Stomach (tissue), 9 donors: ENCODE data around the gene DNAH17. TPM values are rescaled to one million over a fixed set of nuclear protein-coding genes. Genes with fewer than 3 reads are reported as not detected.

ENCODE experiments used
- DNase-seq, 2 donors: peaks; one replicate each; pipeline versions ENCODE4 v3.0.0 to v3.0.0-alpha.2; 2013 to 2019
- H3K27ac ChIP-seq, 5 donors: fragments of 200-600 bp in 4 of 5; sonication (generic) in 4 of 5; one replicate each; pipeline ENCODE4 v1.5.1; 2013 to 2019; ENCODE audit warnings: mild to moderate bottlenecking in 1 of 5, moderate library complexity in 1 of 5
- H3K27me3 ChIP-seq, 3 donors: fragments of 200-600 bp; sonication (generic); one replicate each; pipeline ENCODE4 v1.5.1; 2017 to 2019; ENCODE audit warnings: mixed run types in 1 of 3
- H3K36me3 ChIP-seq, 4 donors: fragments of 200-600 bp; sonication (generic); 1 replicate in 3 of 4; 2 replicates in 1 of 4; pipeline ENCODE4 v1.5.1; 2016 to 2019
- H3K4me1 ChIP-seq, 4 donors: fragments of 200-600 bp; sonication (generic); one replicate each; pipeline ENCODE4 v1.5.1; 2016 to 2019
- H3K4me3 ChIP-seq, 4 donors: fragments of 200-600 bp; sonication (generic) in 3 of 4; one replicate each; pipeline ENCODE4 v1.5.1; 2016 to 2019; ENCODE audit warnings: mild to moderate bottlenecking in 1 of 4
- H3K9me3 ChIP-seq, 4 donors: fragments of 200-600 bp; sonication (generic); one replicate each; pipeline ENCODE4 v1.5.1; 2016 to 2019
- EP300 ChIP-seq: sonication (generic); formaldehyde crosslinking; IDR thresholded peaks from one replicate; pipeline ENCODE4 v1.6.1; 2017; ENCODE audit warnings: antibody characterized with exemption
- POLR2A ChIP-seq, 4 donors: fragments of 450-650 bp; IDR thresholded peaks; one replicate each; pipeline ENCODE4 v1.6.1; 2016; ENCODE audit warnings: antibody characterized with exemption in 4 of 4, control low read depth in 2 of 4, mild to moderate bottlenecking in 1 of 4, moderate library complexity in 1 of 4
- POLR2AphosphoS5 ChIP-seq, 3 donors: sonication (generic); formaldehyde crosslinking; IDR thresholded peaks; one replicate each; pipeline ENCODE4 v1.6.1; 2016; ENCODE audit warnings: antibody characterized with exemption in 3 of 3
- WGBS, 5 donors: extraction: QIAGEN DNeasy Blood & Tissue Kit in 3 of 5; methylation state at CpG; one replicate each; pipeline versions ENCODE4 v1.1.5 to v1.1.7; 2013 to 2018; 5-methylcytosine and 5-hydroxymethylcytosine counted together
- intact Hi-C: fragments of 100-400 bp; cut with DNase I; formaldehyde crosslinking; loops from one replicate; pipeline ENCODE4 v1.15.1; 2023; ENCODE audit warnings: low total_unique reads
- polyA plus RNA-seq, 3 donors: library from polyadenylated mRNA; stranded (reverse); fragments of 200-250 nt; gene quantifications; one replicate each; pipeline ENCODE4 v1.2.3, GENCODE V29; 2013
- total RNA-seq, 5 donors: library from RNA; depleted of rRNA; stranded (reverse); fragments of >200 nt; gene quantifications; one replicate each; pipeline versions ENCODE4 v1.1.0 to v1.2.3, GENCODE V29; 2014 to 2016
- TF ChIP-seq, protein P1 (sequence below), 7 experiments: fragments of 450-650 bp in 4 of 7; fragments of 200-600 bp in 3 of 7; sonication (generic) in 3 of 7; IDR thresholded peaks; one replicate each; pipeline ENCODE4 v1.5.1; 2016 to 2019; ENCODE audit warnings: antibody characterized with exemption in 7 of 7, control low read depth in 2 of 7, mild to moderate bottlenecking in 1 of 7
- donor health status: healthy with polysubstance abuse.
- donor health status: Bipolar disorder and iron deficiency.
- donor health status: healthy.

DNAH17 gene
- total and polyA plus RNA-seq, 8 donors = 0.03 to 2.4 (median 0.45) TPM; not detected in 5

DNA sequence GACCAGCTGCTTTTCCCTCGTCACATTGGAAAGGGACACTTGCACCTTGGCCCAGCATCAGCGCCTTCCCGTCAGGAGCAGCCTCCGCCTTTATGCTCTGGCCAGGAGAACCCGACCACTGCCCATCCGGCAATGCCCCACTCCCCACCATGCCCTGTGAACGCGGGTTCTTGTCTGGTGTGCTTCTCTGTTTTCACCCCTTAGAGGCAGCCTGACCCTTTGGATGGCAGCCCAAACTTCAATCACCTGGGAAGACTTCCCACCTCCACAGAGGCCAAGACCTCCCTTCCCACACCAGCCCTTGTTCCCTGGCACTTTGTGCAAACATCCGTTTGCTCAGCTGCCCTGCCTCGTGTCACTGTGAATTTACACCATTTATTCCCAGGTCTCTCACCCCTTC lies 87.0 kb downstream of the DNAH17 start:
- Histone ChIP-seq H3K9me3 (no peaks in the 10 kb centered on the region), H3K4me3 (no peak overlapping the region), H3K4me1 (peaks cover 0 to 2% (median 0%) of the 10 kb centered on the region in 4 donors), H3K36me3 (no peaks in the 10 kb centered on the region), H3K27me3 (peaks cover 0 to 16% (median 0%) of the 10 kb centered on the region in 3 donors), H3K27ac (no peak overlapping the region)
- DNase-seq = peak in 1 of 2 donors; percentile 35
- intact Hi-C loops = loop anchor here (10.0 kb wide), 1 partner anchor 305 kb away; no protein-coding TSS in a partner anchor
- 40 to 74% (median 57%) methylated on average over 10 of the region's 10 CpGs for WGBS, 5 donors
- TF ChIP-seq EP300 (no peak), POLR2A (IDR thresholded peaks at IDR 0.05) (no peak), POLR2AphosphoS5 (IDR thresholded peaks at IDR 0.05) (no peak)
- TF ChIP-seq, protein P1, sequence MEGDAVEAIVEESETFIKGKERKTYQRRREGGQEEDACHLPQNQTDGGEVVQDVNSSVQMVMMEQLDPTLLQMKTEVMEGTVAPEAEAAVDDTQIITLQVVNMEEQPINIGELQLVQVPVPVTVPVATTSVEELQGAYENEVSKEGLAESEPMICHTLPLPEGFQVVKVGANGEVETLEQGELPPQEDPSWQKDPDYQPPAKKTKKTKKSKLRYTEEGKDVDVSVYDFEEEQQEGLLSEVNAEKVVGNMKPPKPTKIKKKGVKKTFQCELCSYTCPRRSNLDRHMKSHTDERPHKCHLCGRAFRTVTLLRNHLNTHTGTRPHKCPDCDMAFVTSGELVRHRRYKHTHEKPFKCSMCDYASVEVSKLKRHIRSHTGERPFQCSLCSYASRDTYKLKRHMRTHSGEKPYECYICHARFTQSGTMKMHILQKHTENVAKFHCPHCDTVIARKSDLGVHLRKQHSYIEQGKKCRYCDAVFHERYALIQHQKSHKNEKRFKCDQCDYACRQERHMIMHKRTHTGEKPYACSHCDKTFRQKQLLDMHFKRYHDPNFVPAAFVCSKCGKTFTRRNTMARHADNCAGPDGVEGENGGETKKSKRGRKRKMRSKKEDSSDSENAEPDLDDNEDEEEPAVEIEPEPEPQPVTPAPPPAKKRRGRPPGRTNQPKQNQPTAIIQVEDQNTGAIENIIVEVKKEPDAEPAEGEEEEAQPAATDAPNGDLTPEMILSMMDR (IDR thresholded peaks at IDR 0.05) = no peak

DNA sequence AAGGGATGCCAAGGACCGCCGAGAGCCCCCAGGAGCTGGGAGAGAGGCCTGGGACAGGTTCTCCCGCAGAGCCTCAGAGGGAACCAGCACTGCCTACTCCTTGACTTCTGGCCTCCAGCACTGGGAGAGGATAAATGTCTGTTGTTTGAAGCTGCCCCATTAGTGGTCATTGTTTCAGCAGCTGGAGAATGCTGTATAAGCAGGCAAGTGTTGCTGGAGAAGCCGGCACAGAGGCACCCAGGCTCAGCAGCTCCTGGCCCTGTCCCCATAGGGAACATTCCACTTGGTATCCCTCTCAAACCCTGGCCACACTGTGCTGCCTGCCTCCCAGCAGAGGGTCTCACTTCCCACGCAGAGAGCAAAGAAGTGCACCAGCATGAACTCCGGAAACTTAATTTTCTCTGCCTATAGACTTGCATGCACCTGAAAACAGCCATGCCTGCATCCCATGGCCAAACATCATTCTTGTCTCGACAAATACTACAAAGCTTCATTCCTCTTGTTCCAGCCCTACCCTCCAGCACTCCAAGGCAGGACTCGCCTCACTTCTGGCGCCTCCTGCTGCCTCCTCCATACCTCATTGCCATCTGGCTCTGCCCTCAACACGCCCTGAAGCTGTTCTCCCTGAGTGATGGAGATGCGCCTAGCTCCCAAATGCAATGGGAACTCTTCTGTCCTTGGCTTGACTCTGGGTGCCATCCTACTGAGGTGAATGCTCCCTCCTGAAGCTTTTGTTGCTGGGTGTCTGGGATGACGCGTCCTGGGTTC lies 88.1 kb downstream of the DNAH17 start:
- H3K27me3 ChIP-seq = peaks cover 0 to 16% (median 5%) of the 10 kb centered on the region in 3 donors
- H3K36me3 ChIP-seq = no peaks in the 10 kb centered on the region
- peaks cover 6 to 13% (median 10%) of the 10 kb centered on the region in 4 donors for H3K4me1 ChIP-seq
- H3K9me3 ChIP-seq = no peaks in the 10 kb centered on the region
- no peak for DNase-seq
- 82 to 92% (median 89%) methylated on average over 12 to 13 of the region's 13 CpGs for WGBS, 5 donors
- H3K27ac ChIP-seq = no peak overlapping the region
- intact Hi-C loops = no loop called here
- H3K4me3 ChIP-seq = no peak overlapping the region
- TF ChIP-seq POLR2A (IDR thresholded peaks at IDR 0.05) (no peak), POLR2AphosphoS5 (IDR thresholded peaks at IDR 0.05) (no peak), EP300 (no peak)
- TF ChIP-seq, protein P1 (IDR thresholded peaks at IDR 0.05) = no peak

DNA sequence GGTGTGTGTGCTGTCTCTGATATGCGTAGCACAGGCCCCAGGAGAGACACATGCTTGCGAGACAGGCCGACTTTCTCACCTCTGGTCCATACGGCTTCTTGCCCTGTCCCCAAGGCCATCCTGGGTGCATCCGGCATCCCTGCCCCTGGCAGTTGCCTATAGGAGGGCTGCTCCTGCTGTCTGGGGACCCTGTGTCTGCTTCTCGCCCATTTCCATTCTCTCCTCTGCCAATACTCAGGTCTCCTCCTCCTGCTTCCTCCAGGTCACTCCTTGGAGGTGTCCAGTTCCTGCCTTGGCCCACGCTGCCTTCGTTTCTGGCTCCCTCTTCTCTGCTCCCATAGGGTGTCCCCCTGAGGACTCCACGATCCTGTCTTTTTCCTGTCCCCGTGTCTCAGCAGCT lies 89.0 kb downstream of the DNAH17 start:
- no peak for DNase-seq
- H3K9me3 ChIP-seq = no peaks in the 10 kb centered on the region
- no peak overlapping the region for H3K4me3 ChIP-seq
- H3K4me1 ChIP-seq = peaks cover 7 to 14% (median 11%) of the 10 kb centered on the region in 4 donors
- no peak overlapping the region for H3K27ac ChIP-seq
- H3K27me3 ChIP-seq = peaks cover 0 to 12% (median 5%) of the 10 kb centered on the region in 3 donors
- no peaks in the 10 kb centered on the region for H3K36me3 ChIP-seq
- intact Hi-C loops = no loop called here
- TF ChIP-seq POLR2A (IDR thresholded peaks at IDR 0.05) (no peak), EP300 (no peak), POLR2AphosphoS5 (IDR thresholded peaks at IDR 0.05) (no peak)
- TF ChIP-seq, protein P1 (IDR thresholded peaks at IDR 0.05) = no peak
- WGBS, 5 donors = 71 to 86% (median 80%) methylated on average over 8 to 10 of the region's 10 CpGs

DNA sequence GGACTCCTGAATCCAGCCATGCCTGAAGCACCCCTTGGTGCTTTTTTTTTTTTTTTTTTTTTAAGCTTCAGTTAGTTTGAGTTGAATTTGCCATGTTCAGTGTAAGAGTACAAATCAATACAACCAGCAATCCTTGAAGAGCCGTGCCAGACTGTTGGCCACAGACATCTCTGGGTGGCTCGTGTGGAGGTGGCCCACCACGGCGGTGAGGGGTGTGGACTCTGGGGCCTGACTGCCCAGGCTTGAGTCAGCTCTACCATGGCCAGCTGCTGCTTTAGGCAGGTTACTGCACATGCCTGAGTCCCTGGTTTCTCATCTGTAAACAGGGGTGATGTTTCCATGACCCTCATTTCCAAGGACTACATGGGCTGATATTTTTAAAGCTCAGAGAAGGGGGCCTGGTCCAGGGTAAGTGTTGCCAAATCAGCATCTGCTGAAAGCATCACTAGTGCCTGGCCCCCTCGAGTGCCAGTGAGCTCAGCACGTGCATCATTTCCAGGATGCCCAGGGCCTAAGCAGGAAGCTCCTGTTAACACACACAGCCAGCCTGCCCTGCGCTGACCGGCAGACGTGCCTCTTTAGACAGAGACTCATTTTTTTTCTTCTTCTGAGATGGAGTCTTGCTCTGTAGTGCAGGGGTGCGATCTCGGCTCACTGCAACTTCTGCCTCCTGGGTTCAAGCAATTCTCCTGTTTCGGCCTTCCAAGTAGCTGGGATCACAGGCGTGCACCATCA lies 90.1 kb downstream of the DNAH17 start:
- no peaks in the 10 kb centered on the region for H3K9me3 ChIP-seq
- intact Hi-C loops = no loop called here
- TF ChIP-seq, protein P1 (IDR thresholded peaks at IDR 0.05) = no peak
- no peak for TF ChIP-seq POLR2AphosphoS5 (IDR thresholded peaks at IDR 0.05)
- TF ChIP-seq POLR2A (IDR thresholded peaks at IDR 0.05) = no peak
- no peak for TF ChIP-seq EP300
- H3K27ac ChIP-seq = no peak overlapping the region
- no peak for DNase-seq
- no peaks in the 10 kb centered on the region for H3K36me3 ChIP-seq
- peaks cover 0 to 22% (median 5%) of the 10 kb centered on the region in 3 donors for H3K27me3 ChIP-seq
- WGBS, 5 donors = 73 to 86% (median 79%) methylated on average over 13 of the region's 13 CpGs
- peaks cover 7 to 14% (median 11%) of the 10 kb centered on the region in 4 donors for H3K4me1 ChIP-seq
- H3K4me3 ChIP-seq = no peak overlapping the region
